T-helper 1 cell (primary cell): ENCODE measurements around the gene PTPN2.
"Not testable (repeated sequence)": the region's sequence is repeated elsewhere in the genome, so short reads cannot be mapped to it uniquely, and the experiment has no call there.

Experiments
- DNase-seq, 5 donors: peaks; one replicate each; pipeline ENCODE4 v3.0.0-alpha.2; 2012 to 2020

Gene PTPN2

DNA sequence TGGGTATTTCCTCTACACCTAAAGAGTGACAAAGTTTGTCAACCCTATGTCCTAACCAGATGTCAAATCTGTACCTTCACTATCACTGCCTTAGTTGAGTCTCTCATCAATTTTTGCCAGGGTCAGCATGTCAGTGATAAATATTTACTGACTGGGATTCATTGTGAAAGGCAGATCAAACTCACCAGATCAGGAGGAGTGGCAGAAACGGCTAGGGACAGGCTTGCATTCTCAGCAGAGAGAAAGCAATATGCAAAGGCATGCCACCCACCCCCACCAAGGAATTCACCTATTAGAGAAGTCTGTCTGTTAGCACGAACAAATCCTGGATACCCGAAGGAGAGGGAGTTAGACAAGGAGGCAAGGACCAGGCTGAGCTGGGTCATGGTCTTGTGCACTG is 62.6 kb downstream of the PTPN2 start:
- no peak for DNase-seq

DNA sequence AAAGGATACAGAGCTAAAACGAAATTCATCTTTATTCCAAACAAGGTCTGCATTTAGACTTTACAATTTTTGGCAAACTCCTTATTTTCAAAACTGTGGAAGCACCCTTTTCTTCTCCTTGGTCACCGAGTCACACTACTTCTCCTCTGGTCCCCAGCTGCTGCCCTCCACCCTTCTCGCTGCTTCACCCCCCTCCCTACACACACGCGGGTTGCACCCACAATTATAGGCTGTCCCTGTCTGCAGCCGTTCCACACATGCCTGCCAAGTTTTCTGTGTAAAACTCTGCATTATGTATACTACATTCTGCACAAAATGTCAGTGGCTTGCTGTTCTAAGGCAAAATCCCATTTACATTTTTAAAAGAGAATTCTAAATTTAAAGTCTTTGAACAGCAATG is 63.5 kb downstream of the PTPN2 start:
- no peak for DNase-seq

DNA sequence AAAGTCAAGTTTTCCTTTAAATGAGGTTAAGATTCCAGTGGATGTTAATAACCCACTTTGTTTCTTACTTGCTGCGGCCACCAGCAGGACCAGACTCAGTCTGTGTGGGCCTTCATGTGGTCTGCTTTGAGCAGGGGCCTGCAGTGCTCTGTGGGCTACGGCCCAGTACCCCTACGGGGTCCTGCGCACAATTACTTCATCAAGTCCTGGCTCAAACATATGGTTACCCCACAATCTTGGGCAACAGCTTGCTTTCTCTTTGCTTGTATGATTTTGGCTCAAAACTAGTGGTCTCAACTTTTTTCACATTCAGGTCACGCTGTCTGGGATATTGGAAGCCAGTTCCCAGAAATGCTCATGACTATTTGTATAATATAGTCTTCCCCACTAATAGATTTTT is 64.2 kb downstream of the PTPN2 start:
- no peak for DNase-seq

DNA sequence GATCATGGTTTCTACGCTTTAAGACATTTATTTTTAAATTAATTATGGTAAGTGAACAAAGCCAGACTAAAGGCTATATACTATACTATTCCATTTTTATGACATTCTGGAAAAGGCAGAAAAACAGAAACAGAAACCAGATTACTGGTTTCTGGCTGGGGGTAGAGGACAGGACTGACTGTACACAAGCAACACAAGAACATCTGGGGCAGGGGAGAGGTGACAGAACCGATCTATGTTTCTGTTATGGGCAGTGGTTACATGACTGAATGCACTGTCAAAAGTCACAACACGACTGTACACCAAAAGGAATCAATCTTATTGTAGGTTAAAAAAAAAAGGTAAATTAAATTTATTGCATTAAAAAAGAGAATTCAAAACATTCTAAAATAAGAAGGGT is 64.7 kb downstream of the PTPN2 start:
- DNase-seq: peak in 1 of 5 donors; percentile 69

DNA sequence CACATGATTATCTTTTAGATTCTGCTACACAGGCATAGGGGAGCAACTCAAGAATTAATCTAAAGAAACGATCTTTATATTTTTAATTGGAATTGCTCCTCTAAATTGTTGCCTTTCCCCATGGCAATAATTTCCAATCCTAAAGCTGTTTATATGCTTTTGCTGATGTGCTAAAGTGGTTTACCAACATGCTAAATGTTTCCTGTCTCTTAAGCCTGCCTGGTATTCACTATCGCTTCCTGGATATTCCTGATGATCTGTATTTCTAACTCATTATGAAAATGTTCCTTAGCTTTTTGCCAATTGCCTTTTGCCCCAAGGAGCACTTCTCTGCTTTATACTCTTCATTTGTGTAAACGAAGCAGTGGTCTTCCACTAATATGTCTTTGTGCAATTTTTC is 65.8 kb downstream of the PTPN2 start:
- DNase-seq: no peak

DNA sequence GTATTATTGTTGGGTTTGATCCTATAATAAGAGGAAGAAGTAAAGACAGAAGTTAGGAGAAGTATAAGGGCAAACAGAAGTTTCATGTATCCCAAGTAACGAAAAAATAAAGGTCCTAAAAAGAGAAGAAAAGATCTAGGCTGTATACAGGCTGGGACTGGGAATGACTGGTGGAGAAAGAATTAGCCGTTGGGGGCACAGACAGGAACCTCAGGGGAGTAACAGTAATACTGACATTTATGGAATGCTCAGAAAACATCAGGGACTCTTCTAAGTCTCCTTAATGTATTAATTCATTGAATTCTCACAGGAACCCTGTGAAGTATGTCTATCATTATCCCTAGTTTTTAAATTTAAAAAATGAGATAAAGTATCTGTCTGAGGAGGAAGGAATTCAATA is 67.6 kb downstream of the PTPN2 start:
- no peak for DNase-seq

DNA sequence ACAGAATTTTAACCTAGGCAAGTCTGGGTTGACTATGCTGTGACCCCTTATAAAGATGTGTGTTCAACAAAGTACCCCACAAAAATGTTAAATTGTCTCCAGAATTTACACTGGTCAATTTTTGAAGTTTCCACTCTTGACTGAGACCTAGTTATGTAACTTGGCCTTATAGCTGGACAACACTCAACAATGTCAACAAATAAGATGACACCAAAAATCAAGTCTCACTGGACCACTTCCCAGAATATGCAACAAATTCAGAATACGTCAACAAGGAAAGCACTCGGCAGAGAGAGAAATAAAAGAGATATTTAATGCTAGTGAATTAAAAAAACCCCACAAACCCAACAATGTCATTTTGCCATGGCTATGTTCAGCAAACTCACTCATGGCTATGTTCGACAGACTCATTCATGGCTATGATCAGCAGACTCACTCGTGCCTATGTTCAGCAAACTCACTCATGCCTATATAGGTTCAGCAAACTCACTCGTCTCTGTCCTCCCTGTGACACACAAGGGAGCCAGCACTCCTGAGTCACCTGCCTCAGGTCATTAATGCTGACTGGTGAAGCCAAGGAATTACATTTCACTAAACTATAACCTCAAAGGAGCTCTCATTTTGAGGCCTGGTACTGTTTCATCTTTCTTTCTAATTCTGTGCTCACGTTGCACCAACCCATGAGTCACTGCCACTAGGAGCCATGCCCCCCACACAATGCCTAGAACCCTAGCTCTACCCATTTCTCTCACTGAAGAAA is 72.7 kb downstream of the PTPN2 start:
- DNase-seq: no peak

DNA sequence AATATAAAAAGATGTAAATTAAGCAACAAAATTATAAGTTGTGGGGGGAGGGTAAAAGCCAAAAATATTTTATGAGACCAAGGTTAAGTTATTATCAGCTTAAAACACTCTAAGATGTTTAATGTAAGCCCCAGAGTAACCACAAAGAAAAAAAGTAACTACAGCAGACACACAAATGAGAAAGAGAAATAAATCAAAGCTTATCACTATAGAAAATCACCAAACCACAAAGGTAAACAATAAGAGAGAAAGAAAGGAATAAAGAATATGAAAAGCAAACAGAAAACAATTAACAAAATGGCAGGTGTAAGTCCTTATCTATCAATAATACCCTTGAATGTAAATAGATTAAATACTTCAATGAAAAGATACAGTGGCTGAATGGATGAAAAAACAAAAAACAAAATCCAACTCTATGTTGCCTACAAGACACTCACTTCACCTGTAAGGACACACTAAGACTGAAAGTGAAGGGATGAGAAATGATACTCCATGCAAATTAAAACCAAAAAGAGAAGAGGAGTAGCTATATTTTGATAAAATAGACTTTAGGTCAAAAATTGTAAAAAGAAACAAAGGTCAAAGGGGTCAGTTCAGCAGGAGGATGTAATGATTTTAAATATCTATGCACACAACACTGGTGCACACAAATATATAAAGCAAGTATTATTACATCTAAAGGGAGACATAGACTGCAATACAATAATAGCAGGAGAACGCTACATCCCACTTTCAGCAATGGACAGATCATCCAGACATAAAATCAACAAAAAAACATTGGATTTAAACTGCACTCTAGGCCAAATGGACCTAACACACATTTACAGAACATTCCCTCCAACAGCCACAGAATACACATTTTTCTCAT is 80.7 kb downstream of the PTPN2 start:
- DNase-seq: no peak

DNA sequence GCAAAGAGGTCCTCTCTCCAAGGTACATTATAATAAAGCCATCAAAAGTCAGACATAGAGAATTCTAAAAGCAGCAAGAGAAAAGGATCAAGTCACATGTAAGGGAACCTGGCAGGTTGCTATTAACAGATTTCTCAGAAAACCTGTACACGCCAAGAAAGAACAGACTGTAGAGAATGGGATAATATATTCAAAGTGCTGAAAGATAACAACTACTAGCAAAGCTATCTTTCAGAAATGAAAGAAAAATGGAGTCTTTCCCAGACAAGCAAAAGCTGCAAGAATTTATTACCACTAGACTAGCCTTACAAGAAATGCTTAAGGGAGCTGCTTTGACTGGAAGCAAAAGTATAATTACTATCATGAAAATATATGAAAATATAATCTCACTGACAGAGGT is 81.5 kb downstream of the PTPN2 start:
- DNase-seq: no peak

DNA sequence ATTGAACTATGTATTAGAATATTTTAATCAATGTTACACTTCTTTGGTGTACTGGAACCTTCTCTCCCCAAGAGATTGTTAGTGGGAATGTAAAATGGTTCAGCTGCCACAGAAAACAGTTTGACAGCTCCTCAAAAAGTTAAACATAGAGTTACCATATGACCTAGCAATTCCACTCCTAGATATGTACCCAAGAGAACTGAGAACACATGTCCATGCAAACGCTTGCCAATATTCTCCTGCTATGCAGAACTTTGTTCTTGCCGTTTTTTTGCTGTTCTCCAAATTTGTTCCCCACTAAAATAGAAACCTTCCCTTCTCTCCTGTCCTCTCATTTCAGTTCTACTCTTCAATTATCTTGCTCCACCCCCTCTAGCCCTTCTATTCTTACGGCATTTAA is 87.6 kb downstream of the PTPN2 start:
- DNase-seq: no peak

DNA sequence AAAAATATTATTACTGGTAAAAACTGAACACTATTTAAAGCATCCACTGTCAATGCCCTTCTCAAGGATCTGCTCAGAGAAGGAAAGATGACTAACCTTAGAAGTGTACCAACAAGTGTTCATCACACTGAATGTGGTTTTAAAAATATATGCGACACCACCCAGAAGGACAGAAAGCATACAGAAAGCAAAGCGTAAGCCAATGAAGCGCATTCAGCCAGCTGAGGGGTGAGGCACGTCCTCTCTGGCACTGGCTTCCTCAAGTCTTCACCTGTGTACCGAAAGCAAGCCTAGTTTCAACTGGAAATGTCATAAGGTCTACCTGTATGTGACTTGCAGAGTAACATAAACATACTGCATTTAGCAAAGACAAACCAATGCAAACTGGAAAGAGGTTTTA is 92.4 kb downstream of the PTPN2 start:
- DNase-seq: no peak

DNA sequence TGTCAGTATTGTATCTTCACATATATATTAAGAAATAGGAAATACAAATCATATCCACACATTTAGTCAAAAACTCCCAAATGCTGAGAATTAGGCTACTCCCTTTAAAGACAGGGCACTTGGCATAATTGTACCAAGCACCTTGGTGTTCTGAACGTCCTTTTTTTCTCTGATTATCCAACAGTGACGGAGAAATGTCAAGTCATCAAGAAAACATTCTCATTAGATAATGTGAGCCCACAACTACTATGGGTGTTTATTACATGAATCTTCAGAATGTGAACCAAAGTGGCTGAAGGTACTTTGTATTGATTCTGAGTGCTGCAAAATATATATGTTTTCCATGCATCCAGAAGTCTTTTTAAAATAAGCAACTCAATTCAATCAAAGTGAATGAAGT is 97.4 kb downstream of the PTPN2 start:
- no peak for DNase-seq

DNA sequence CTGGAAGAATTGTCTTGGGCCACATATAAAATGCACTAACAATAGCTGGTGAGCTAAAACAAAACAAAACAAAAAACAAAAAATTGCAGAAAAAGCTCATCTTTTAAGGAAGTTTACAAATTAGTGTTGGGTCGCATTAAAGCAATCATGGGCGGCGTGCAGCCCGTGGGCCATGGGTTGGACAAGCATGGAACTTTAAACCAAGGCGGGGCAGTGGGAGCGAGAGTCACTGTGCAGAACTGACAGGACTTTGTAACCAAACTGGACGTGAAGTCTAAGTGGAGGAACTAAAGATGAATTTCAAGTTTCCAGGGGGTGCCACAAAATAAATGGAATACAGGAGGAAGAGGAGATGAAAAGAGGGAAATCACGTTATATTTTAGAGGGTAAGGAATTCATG is 100.5 kb downstream of the PTPN2 start:
- no peak for DNase-seq

DNA sequence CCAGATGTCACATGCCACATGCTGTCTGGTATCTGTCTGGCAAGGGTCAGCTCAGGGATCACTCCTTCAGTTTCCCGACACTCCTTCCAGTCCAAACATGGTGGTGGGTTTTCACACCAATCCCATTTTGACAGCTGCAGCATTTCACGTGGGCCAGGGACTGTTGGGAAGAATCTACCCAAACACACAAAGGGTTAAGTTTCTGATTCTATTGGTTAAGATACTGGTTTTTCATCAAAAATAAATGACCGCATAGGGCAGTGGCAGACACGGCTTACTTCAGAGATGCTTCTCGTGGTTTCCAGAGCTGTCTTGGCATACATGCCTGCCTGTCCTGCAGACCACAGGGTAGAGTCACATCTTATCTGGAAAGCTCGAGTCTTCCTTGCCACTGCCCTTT is 101.5 kb downstream of the PTPN2 start:
- no peak for DNase-seq

DNA sequence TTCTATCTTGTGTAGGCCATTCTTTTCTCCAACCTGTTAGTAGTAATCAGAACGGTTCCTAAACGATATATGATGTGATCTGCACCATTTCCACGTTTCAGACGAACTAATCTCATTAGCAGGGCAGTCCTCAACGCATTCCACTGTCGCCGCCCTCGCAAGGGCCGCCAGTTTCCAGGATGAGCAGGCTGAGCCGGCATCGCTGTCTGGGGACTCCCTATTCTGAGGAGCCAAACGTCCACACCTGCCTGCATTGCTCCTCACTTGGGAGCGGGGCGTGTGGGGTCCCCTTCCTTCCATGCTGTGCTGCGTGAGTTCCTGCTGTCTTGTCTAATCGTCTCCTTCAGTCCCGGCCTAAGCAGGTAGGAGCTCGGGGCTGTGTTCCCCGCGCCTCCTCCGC is 104.6 kb downstream of the PTPN2 start:
- no peak for DNase-seq

DNA sequence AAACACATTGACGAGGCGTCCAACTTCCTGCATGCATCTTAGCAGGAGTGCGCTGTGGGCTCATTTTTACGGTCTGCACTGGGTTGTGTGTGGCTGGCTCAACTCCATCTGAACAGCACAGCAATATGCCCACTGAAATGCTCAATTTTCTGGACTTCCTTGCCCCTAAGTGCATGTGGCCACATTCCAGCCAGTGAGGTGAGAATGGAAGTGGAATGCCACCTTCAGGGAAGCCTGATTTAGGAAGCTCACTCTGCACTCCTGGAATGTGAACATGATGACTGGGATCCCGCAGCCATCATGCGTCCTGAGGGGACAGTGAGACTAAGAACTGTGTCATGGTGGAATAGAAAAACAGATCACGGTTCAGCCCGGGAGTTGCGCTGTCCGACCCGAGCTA is 105.0 kb downstream of the PTPN2 start:
- no peak for DNase-seq

DNA sequence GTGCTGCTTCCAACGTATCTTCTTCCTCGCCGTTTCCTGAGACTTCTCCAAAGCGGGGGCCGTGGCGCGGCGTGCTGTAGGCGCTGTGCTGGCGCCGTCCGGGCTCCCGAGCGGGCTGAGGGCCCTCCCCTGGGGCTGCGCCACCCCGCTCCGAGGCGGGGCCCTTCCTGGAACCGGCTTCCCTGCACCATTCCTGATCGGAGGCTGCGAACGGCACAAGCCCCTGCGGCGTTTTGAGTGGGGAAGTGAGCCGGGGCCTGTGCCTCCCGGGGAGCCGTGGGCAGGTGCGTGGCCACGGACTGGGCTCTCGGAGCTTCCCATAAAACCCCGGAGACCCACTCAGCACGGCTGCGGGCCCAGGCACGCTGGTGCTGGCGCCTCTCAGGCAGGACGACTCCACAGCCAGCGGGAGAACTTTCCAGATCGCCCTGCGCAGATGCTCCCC is 106.5 kb downstream of the PTPN2 start:
- DNase-seq: no peak

DNA sequence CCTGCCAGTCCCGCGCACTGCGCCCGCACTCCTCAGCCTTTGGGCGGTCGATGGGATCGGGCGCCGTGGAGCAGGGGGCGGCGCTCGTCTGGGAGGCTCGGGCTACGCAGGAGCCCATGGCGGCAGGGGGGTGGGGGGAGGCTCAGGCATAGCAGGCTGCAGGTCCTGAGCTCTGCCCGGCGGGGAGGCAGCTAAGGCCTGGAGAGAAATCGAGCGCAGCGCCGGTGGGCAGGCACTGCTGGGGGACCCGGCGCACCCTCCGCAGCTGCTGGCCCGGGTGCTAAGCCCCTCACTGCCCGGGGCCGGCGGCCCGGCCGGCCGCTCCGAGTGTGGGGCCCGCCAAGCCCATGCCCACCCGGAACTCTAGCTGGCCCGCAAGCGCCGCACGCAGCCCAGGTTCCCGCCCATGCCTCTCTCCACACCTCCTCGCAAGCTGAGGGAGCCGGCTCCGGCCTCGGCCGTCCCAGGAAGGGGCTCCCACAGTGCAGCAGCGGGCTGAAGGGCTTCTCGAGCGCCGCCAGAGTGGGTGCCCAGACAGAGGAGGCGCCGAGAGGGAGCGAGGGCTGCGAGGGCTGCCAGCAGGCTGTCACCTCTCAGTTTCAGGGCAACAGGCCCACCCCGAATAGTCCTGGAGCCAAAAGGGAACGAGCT is 107.1 kb downstream of the PTPN2 start:
- no peak for DNase-seq

DNA sequence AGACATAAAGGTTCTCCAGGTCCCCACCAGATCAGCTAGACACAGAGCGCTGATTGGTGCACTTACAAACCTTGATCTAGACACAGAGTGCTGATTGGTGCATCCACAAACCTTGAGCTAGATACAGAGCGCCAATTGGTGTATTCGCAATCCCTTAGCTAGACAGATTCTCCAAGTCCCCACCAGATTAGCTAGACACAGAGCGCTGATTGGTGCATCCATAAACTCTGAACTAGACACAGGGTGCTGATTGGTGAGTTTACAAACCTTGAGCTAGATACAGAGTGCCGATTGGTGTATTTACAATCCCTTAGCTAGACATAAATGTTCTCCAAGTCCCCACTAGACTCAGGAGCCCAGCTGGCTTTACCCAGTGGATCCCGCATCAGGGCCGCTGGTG is 107.6 kb downstream of the PTPN2 start:
- DNase-seq: not testable (repeated sequence)

DNA sequence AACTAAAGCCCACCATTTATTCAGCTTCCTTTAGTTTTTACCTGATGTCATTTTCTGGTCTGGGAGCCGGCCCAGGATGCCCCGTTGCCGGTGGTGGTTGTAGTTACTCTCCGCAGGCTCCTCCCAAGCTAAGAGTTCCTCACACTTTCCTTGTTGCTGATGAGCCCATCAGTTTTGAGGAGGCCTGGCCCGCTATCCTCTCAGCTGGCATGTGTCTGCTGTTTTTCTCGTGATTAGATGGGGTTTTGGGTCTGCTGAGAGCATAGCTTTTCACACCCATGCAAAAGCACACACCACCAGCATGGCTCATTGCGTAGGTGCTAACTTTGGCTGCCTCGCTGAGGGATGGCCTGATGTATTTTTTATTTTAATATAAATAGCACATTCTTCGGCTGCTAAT is 109.1 kb downstream of the PTPN2 start:
- peak in 1 of 5 donors; percentile 5 for DNase-seq

DNA sequence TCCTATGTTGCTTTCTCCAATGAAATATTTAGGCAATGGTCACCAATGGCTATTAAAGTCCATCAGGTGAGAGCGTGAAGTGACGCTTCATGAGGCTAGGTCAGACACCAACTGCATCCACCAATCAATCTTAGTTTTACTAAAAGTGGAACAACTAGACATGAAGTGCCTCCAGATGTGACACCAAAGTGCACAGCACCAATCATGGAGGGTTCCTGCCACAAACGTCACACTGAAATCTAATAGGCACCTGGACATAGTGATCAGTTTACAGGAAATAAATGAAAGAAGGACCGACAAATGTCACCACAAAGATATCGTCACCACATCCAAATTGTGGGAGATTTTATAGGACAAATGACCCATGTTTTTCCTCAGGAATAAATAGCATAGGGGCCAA is 110.7 kb downstream of the PTPN2 start:
- no peak for DNase-seq

DNA sequence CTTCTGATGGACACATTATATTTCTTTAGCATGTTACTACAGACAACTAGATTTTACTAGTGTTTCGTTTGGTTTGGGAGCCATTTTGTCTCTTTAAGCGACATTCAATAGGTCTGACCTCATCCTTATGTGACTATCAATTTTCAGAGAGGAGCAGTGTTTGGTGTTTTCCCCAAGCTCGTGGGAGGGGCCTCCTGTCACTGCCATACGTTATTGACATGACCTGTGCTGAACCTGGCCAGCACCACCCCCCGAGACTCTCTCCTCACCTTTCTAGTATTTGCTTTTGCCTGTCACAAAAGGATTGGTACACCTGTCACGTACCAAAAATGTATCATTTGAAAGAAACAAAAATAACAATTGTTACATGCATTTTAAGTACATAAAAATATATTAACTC is 111.9 kb downstream of the PTPN2 start:
- no peak for DNase-seq

DNA sequence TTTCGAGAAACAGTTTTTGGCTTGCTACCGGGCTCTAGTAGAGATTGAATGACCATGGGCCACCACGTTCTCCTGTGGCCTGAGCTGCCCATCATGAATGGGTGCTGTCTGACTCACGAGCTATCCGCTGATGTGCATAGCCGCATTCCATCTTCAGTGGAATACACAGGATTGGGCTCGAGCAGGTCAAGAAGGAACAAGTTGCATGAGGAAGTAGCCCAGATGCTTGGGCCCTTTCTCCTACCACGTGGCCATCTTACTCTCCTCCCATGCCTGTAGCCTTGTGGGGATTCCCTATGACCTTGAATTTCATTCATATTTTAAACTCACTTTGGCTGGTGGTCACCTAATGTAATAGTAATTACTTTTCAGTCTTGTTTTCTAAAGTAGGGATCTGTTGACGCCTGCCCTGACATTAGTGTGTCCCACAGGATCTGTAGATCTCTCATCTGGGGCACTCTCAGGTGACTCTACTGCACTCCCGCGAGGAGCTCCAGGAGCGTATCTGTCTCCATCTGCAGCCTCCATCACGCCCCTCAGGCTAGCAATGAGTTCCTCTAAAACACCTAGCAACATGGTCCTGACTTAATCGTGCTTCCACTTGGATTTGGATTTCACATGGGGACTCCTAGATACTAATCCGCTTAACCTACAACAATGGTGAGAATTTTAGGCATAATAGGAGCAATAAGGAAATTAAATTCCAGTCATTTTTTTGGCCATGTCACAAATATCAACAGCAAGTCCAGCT is 113.4 kb downstream of the PTPN2 start:
- no peak for DNase-seq
